Activated CD4-positive, alpha-beta T cell treated with anti-CD3 and anti-CD28 coated beads, Interleukin-2, amount 10 ng/mL, durations not matched to agents 7 days and 5 days (primary cell): ENCODE results near the gene GRAMD2B. TPM values are rescaled to one million over a fixed set of nuclear protein-coding genes. Genes with fewer than 3 reads are reported as not detected.
"Not testable (repeated sequence)": the region's sequence is repeated elsewhere in the genome, so short reads cannot be mapped to it uniquely, and the experiment has no call there.

ENCODE experiments used
- CTCF ChIA-PET: fragments of 350-600 bp; sonication (Branson Sonifier 250); formaldehyde crosslinking; loops from one replicate; lab custom pipeline; 2021; ENCODE audit warnings: antibody characterized with exemption; lab: Charles Lee
- POLR2A ChIA-PET: fragments of 350-600 bp; sonication (Branson Sonifier 250); formaldehyde crosslinking; loops from one replicate; lab custom pipeline; 2021; ENCODE audit warnings: antibody characterized with exemption; lab: Charles Lee
- DNase-seq: peaks from one replicate; pipeline ENCODE4 v3.0.0-alpha.2; 2020
- H3K27ac Mint-ChIP-seq: one replicate; pipeline ENCODE4 v1.8.0; 2021; ENCODE audit warnings: mild to moderate bottlenecking, moderate library complexity, mixed read lengths
- H3K27me3 Mint-ChIP-seq: one replicate; pipeline ENCODE4 v1.8.0; 2021; ENCODE audit warnings: mixed read lengths
- H3K36me3 Mint-ChIP-seq: one replicate; pipeline ENCODE4 v1.8.0; 2021; ENCODE audit warnings: low read depth, mixed read lengths
- H3K4me1 Mint-ChIP-seq: one replicate; pipeline ENCODE4 v1.8.0; 2021; ENCODE audit warnings: mixed read lengths
- H3K4me3 Mint-ChIP-seq: one replicate; pipeline ENCODE4 v1.8.0; 2021; ENCODE audit warnings: mild to moderate bottlenecking, moderate library complexity, mixed read lengths
- H3K9me3 Mint-ChIP-seq: one replicate; pipeline ENCODE4 v1.8.0; 2021; ENCODE audit warnings: mixed read lengths
- total RNA-seq, 2 experiments: library from RNA; stranded (reverse); gene quantifications; one replicate each; pipeline ENCODE4 v1.2.3, GENCODE V29; 2021

GRAMD2B gene, protein sequence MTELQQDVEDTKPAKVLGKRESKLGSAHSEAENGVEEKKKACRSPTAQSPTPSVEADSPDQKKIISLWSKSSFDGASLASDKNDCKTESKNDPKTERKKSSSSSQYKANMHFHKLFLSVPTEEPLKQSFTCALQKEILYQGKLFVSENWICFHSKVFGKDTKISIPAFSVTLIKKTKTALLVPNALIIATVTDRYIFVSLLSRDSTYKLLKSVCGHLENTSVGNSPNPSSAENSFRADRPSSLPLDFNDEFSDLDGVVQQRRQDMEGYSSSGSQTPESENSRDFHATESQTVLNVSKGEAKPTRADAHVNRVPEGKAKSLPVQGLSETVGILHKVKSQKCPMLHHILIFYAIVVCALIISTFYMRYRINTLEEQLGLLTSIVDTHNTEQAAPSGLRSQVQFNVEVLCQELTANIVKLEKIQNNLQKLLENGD
- total RNA-seq: 1 to 10 TPM; 3.3 to 4.4 TPM

DNA sequence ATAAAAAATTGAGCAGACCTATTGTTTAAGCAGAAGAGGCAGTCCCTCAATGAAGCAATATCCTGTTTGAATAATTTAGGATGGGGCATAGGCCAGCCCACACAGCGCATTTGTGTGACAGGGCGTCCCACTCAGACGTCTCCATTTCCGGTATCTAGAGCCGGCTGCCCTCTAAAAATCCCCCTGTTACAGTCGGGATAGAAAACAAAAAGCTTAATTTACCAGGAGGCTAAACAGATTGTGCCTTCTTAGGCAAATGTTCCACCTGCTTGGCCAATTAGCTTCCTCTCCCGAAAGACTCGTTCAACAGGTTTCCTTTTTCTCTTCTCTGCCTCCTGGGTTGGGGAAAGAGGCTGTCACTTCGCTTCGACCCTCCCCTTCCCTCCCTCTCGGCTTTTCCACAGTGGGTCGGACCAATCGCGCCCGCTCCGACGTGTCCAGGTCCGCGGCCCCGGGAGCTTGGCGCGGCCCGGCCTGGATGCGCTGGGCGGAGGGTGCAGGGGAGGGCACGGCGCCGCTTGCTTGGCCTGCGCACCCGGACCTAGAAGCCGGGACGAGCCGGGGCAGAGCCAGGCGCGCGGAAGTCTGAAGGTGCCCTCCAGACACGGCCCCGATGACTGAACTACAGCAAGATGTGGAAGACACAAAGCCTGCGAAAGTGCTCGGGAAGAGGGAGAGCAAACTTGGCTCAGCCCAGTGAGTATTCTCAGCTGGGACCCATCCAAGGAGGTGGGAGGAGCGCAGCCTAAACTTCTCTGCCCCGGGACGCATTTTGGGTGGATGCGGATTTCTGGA is at the start of gene GRAMD2B:
Gene GRAMD2B (plus strand): TSS at position 416 of the 795 bp plus-strand sequence. CDS start 198 bp downstream, at position 614.
- peak within 1 kb of the TSS; percentile 88 for H3K27ac Mint-ChIP-seq
- POLR2A ChIA-PET: interaction anchor here (1.6 to 1.8 kb wide), 2 partner anchors 23 to 28 kb away, joined by 4 to 5 read pairs; no protein-coding TSS in a partner anchor
- peak; percentile 72 for DNase-seq
- peak within 1 kb of the TSS; percentile 82 for H3K4me3 Mint-ChIP-seq
- H3K9me3 Mint-ChIP-seq: peaks cover 2% of the 10 kb centered on the region
- H3K27me3 Mint-ChIP-seq: no peaks in the 10 kb centered on the region
- CTCF ChIA-PET: interaction anchor here (0.6 to 1.8 kb wide), 4 partner anchors 10 to 605 kb away, joined by 3 to 5 read pairs (median 4); no protein-coding TSS in a partner anchor
- H3K4me1 Mint-ChIP-seq: peaks cover 20% of the 10 kb centered on the region
- peaks cover 2% of the 10 kb centered on the region for H3K36me3 Mint-ChIP-seq

DNA sequence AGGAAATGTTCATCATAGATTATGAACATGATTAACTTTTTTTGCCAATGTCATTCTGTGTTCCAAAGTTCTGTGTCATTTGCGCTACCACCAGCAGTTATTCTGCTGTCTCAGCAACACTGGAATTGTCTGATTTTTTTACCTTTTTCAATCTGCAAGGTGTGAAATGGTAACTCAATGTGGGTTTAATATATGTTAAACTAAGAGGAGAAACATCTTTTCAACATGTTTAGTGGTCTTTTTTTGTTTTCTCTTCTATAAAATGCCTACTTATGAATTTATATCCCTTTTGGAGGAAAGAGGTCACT is 49.1 kb upstream of the GRAMD2B start:
- no peak for DNase-seq
- H3K27ac Mint-ChIP-seq: no peak overlapping the region
- ChIA-PET CTCF (interaction anchor here (0.6 kb wide), 1 partner anchor 1074 kb away, joined by 3 read pairs; no protein-coding TSS in a partner anchor), POLR2A (no interaction called here)
- peaks cover 9% of the 10 kb centered on the region for H3K4me1 Mint-ChIP-seq
- H3K36me3 Mint-ChIP-seq: no peaks in the 10 kb centered on the region
- no peaks in the 10 kb centered on the region for H3K27me3 Mint-ChIP-seq
- H3K9me3 Mint-ChIP-seq: no peaks in the 10 kb centered on the region
- no peak overlapping the region for H3K4me3 Mint-ChIP-seq

DNA sequence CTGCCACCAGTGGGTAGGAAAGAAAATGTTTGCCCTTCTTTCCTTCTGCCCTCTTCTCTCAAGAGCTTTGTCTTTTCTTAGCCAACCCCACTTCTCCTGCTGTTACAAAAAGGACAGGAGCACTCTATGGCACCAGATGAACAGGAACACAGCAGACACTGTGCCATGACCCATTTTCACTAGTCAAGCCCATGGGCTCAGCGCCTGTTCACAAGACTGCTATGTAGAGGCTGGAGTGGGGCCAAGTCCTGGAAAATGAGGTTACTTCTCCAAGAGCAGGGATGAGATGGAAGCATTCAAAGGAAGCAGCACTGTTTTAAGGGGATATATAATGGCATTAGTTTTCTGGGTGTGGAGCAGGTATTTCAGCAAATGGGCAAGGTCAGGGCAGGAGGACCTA is 46.8 kb upstream of the GRAMD2B start:
- no peak for DNase-seq
- Mint-ChIP-seq H3K27me3 (no peaks in the 10 kb centered on the region), H3K4me3 (no peak overlapping the region), H3K27ac (no peak overlapping the region), H3K36me3 (no peaks in the 10 kb centered on the region), H3K4me1 (peaks cover 9% of the 10 kb centered on the region), H3K9me3 (peaks cover 3% of the 10 kb centered on the region)
- ChIA-PET CTCF (no interaction called here), POLR2A (no interaction called here)

DNA sequence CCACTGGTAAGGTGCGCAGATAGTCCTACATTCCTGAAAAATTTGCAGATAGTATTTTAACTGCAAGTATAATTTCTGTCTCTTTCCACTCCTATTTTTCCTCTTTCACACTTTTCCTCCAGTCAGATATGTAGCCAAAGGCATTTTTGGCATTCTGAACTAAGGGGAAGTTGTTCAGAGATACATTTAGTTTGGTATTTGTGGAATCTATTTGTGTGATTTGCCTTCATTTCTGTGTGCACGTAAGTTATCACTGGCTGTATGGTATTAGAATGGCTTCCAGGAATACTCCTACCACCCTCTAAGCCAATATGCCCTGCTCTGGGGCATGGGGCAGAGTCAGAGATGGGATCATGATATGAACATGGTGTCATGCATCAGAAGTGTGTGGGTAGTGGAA is 45.8 kb upstream of the GRAMD2B start:
- Mint-ChIP-seq H3K9me3 (peaks cover 4% of the 10 kb centered on the region), H3K36me3 (no peaks in the 10 kb centered on the region), H3K27ac (no peak overlapping the region), H3K4me1 (peaks cover 9% of the 10 kb centered on the region), H3K4me3 (no peak overlapping the region), H3K27me3 (no peaks in the 10 kb centered on the region)
- ChIA-PET POLR2A (no interaction called here), CTCF (no interaction called here)
- DNase-seq: no peak

DNA sequence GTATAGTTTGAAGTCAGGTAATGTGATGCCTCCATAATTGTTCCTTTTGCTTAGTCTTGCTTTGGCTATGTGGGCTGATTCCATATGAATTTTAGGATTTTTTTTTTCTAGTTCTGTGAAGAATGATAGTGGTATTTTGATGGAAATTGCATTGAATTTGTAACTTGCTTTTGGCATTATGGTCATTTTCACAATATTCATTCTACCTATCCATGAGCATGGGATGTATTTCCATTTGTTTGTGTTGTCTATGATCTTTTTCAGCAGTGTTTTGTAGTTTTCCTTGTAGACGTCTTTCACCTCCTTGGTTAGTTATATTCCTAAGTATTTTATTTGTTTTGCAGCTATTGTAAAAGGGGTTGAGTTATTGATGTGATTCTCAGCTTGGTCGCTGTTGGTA is 42.9 kb upstream of the GRAMD2B start:
- DNase-seq, H3K27me3 Mint-ChIP-seq, H3K36me3 Mint-ChIP-seq, POLR2A ChIA-PET, H3K4me1 Mint-ChIP-seq, CTCF ChIA-PET, H3K4me3 Mint-ChIP-seq, H3K27ac Mint-ChIP-seq, H3K9me3 Mint-ChIP-seq: not testable (repeated sequence)

DNA sequence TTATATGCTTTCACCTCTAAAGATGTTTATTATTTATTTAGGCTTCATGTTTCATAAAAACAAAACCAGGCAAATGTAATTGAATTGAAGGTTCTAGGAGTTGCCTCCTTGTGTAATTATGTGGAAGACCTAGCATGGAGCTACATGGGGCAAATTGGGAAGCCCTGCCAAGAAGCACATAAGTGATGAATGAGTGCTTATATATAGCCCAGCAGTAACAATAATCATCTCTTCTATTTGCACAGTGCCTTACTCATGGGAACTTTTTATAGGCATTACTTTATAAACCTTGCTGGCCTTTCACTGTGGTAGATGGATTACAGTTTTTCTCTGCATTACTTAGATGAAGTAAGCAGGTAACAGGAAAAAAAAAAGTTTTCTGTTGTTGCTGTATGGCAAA is 40.0 kb upstream of the GRAMD2B start:
- no peaks in the 10 kb centered on the region for H3K4me1 Mint-ChIP-seq
- no peaks in the 10 kb centered on the region for H3K27me3 Mint-ChIP-seq
- ChIA-PET POLR2A (no interaction called here), CTCF (no interaction called here)
- H3K36me3 Mint-ChIP-seq: no peaks in the 10 kb centered on the region
- no peak overlapping the region for H3K27ac Mint-ChIP-seq
- DNase-seq: no peak
- peaks cover 6% of the 10 kb centered on the region for H3K9me3 Mint-ChIP-seq
- no peak overlapping the region for H3K4me3 Mint-ChIP-seq

DNA sequence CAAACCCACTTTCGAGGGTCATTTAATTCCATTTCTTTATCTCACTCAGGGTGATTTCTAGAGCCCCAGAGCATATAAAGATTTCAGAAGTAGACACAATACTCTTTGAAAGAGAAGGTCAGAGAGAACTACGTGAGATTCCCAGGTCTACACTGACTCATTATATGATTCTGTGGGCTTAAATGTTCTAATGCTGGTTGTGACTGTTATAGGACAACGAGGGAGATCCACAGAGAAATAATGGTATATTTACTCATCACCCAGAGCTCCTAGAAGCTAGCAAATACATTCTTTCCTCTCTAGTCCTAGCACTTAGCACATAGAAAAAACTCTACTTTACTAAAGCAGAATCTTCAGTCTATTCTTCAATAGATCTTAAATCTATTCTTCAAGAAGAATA is 39.4 kb upstream of the GRAMD2B start:
- Mint-ChIP-seq H3K27me3 (no peaks in the 10 kb centered on the region), H3K4me3 (no peak overlapping the region), H3K27ac (no peak overlapping the region), H3K9me3 (peaks cover 6% of the 10 kb centered on the region), H3K36me3 (no peaks in the 10 kb centered on the region), H3K4me1 (no peaks in the 10 kb centered on the region)
- POLR2A ChIA-PET: no interaction called here
- CTCF ChIA-PET: no interaction called here
- DNase-seq: no peak

DNA sequence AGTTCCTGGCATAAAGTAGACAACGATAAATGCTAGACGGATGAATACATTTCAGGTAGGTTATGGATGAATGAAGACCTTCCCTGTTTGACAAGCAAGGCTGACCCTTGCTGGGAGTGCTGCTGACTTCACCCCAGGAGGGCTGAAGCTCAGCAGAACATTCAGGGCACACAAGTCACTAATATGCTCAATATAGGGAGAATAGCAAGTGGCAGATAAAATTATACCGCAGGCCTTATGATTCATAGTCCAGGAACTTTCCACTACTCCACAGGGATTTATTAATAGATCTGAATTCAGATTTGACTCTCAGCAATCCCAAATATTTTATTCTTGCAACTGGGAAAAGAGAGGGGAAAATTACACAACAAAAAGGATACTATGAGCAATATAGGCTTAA is 38.2 kb upstream of the GRAMD2B start:
- H3K36me3 Mint-ChIP-seq: no peaks in the 10 kb centered on the region
- ChIA-PET POLR2A (no interaction called here), CTCF (no interaction called here)
- no peaks in the 10 kb centered on the region for H3K4me1 Mint-ChIP-seq
- peaks cover 6% of the 10 kb centered on the region for H3K9me3 Mint-ChIP-seq
- H3K4me3 Mint-ChIP-seq: no peak overlapping the region
- no peaks in the 10 kb centered on the region for H3K27me3 Mint-ChIP-seq
- DNase-seq: no peak
- H3K27ac Mint-ChIP-seq: no peak overlapping the region

DNA sequence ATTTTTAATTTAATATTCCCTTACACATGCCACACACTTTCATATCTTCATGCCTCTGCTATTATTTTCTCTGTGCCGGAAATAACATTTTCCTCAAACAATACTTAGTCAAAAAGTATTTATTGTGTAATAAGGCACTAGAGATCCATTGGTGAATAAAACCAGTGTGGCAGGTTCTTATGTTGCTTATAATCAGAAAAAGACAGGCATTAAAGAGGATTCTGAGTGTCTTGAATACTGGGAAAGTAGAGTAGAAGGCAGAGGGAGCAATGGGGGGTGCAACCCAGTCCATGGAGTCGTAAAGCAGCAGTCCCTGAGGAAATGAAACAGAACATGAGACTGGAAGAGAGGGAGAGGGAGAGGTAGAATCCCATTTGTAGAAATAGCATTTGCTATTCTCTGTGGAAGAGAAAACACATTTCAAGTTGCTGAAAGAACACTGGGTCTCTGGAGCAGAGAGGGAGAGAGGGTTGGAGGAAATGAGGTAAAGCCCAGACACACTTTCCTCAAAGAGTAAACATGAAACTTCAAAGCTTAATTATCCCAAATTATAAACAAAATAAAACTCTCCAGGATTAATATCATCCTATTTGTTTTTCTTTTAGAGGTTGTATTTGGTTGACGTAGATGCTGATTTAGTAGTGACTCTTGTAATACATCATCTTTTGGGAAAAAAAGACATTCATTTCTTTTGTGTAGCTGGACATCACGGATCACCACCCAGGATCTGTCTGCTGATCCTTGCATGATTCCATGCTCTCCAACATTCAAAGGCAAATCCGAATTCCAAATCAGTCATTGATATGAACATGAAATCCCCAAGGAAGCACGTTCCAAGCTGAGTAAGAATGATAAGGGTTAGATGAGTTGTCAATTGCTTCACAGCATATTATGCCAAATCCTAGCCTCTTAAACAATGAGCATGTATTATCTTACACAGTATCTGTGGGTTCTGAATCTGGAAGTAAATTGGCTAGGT is 37.4 kb upstream of the GRAMD2B start:
- Mint-ChIP-seq H3K27me3 (no peaks in the 10 kb centered on the region), H3K27ac (no peak overlapping the region), H3K4me1 (no peaks in the 10 kb centered on the region), H3K4me3 (no peak overlapping the region), H3K36me3 (no peaks in the 10 kb centered on the region), H3K9me3 (peaks cover 6% of the 10 kb centered on the region)
- no peak for DNase-seq
- ChIA-PET POLR2A (no interaction called here), CTCF (interaction anchor here (0.8 kb wide), 1 partner anchor 242 kb away, joined by 4 read pairs; no protein-coding TSS in a partner anchor)

DNA sequence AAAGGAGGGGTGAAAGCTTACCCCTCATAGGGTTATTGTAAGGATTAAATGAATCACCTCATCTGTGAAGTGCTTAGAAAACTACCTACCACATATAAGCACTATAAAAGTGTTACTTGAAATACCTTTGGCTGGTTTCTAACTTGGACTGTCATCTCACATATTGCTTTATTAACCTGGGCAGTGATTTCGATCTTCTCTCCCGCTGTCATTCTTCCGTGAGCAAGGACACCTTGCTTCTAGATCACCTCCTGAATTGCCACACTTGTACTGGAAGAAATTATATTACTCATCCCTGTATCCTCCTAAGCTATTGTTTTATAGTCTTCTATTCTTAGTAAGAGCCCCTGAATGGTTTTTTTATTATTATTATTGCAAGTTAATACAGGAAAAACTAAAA is 34.0 kb upstream of the GRAMD2B start:
- Mint-ChIP-seq H3K4me3 (no peak overlapping the region), H3K9me3 (no peaks in the 10 kb centered on the region), H3K36me3 (no peaks in the 10 kb centered on the region), H3K4me1 (no peaks in the 10 kb centered on the region), H3K27ac (no peak overlapping the region), H3K27me3 (no peaks in the 10 kb centered on the region)
- POLR2A ChIA-PET: no interaction called here
- CTCF ChIA-PET: no interaction called here
- no peak for DNase-seq

DNA sequence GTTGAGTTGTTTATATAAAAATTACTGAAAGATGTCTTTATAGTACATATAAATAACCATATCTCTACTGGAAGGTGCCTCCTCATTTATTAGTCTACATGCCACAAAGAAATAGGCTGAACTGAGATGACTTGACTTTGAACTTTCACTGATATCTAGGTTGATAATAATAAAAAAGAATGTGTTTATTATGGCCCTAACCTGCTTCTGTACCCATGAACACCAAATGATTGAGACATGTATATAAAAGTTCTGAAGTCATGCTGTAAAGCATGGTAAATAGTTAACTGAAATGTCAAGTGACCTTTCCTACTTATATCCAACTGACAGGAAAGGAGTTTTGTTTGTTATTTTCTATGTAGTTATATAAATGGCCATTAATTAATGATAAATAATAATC is 33.2 kb upstream of the GRAMD2B start:
- H3K27me3 Mint-ChIP-seq: no peaks in the 10 kb centered on the region
- H3K27ac Mint-ChIP-seq: no peak overlapping the region
- H3K4me1 Mint-ChIP-seq: no peaks in the 10 kb centered on the region
- no peak for DNase-seq
- H3K36me3 Mint-ChIP-seq: no peaks in the 10 kb centered on the region
- ChIA-PET POLR2A (no interaction called here), CTCF (no interaction called here)
- H3K9me3 Mint-ChIP-seq: no peaks in the 10 kb centered on the region
- no peak overlapping the region for H3K4me3 Mint-ChIP-seq

DNA sequence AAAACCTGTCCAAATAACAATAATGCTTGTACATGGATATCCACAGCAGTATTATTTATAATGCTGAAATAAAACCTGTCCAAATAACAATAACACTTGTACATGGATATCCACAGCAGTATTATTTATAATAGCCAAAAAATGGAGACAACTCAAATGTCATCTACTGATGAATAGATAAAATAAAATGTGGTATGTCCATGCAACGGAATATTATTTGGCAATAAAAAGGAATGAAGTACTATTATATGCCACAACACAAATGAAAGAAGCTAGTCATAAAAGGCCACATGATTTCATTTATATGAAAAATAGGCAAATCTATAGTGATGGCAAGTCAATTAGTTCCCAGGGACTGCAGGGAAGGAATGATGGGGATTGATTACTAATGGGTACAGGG is 31.8 kb upstream of the GRAMD2B start:
- no peak overlapping the region for H3K27ac Mint-ChIP-seq
- no peaks in the 10 kb centered on the region for H3K9me3 Mint-ChIP-seq
- DNase-seq: no peak
- H3K4me3 Mint-ChIP-seq: no peak overlapping the region
- no peaks in the 10 kb centered on the region for H3K36me3 Mint-ChIP-seq
- ChIA-PET CTCF (no interaction called here), POLR2A (no interaction called here)
- no peaks in the 10 kb centered on the region for H3K4me1 Mint-ChIP-seq
- H3K27me3 Mint-ChIP-seq: no peaks in the 10 kb centered on the region
